NCI-H2081 (cell line): Measurements from ENCODE around the gene ZBTB45.

ENCODE experiments used
- DNase-seq, 2 experiments: peaks; one replicate each; lab custom pipeline; 2025; lab: John Stamatoyannopoulos, UW

The ZBTB45 gene

DNA sequence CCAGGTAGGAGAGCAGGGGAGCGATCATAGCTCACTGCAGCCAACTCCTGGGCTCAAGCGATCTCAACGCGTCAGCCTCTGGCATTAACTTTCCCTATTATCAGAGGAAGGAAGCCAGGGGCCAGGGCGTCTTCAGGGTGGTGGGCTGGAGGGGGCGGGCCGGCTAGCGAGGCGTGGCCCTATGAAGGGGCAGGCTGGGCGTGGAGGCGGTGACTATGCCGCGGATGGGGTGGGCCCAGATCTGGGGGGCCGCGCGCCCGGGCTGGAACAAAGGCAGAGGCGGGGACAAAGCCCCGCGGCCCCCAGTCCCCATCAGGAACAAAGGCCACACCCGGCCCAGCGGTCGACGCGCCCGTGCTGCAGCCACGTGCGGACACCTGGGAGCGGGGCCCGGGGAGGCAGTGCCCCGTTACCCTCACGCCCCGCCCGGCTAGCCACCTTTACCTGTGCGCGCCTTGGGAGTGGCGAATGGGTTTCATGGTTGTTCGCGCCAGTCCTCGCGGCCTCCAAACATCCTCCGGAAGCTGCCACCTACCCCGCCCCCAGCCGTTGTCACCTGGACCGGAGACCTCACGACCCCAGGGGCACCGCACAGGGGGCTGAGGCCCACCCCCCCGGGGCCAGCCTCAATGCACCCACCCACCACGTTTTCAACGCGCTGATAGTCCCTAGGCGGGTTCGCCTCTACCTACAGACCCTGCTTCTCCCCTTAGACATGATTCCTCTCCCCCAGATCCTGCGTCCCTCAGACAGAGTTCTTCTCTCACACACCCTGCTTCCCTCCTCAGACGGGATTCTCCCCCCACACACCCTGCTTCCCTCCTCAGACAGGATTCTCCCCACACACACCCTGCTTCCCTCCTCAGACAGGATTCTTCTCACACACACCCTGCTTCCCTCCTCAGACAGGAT lies 18.9 kb upstream of the ZBTB45 start:
- no peak for DNase-seq

DNA sequence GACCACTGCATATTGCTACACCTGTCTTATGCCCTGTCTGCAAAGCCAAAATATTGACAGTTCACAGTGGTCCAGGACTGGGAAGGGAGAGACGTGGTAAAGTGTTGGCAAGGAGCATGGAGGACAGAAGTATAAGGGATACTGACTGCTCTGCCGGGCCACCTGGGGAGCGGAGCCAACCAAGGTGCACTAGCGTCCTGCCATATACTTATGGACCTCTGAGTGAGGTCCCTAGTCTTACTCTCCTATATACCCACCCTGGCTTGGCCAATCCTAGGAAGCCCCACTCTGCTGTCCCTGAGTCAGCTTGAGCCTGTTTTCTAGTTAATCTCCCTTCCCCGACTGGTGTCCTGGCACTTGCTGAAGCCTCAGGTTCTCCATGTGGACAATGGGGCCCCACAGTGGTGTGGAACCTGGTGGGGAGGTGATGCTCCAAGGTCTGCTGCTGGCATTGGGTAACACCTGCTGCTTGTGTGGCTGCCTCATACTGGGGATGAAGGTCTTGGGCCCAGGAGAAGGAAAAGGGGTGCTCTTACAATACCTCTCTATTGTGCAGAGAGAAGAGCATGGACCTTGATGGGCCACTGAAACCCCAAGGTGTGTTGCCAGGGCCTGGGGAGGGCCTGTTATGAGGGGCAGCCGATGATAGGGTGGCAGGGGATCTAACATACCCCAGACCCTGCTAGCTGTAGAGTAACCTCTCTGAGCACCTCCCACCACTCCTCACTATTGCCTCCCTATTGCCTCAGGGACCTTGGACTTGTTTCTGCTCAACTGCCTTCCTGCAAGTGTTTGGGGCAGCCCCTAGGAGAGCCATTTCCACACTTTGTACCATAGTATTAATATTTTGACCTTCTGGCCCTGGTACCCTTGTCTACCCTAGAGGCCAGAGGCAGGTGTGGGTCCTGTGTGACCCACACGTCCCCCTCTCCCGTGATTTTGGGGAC lies 17.5 kb upstream of the ZBTB45 start:
- no peak for DNase-seq

DNA sequence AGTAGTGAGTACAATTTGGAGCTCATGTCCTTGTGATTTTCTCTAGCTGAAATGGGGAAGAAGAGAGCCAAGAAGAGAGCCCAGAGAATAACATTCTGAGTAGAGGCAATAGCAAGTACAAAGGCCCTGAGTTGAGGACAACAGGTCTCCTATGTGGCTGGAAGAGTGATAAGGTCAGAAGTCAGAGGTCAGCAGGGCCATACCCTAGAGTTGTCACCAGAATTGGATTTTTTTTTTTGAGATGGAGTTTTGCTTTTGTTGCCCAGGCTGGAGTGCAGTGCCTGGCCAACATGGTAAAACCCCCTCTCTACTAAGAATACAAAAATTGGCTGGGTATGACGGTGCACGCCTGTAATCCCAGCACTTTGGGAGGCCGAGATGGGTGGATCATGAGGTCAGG lies 16.2 kb upstream of the ZBTB45 start:
- DNase-seq: no peak

DNA sequence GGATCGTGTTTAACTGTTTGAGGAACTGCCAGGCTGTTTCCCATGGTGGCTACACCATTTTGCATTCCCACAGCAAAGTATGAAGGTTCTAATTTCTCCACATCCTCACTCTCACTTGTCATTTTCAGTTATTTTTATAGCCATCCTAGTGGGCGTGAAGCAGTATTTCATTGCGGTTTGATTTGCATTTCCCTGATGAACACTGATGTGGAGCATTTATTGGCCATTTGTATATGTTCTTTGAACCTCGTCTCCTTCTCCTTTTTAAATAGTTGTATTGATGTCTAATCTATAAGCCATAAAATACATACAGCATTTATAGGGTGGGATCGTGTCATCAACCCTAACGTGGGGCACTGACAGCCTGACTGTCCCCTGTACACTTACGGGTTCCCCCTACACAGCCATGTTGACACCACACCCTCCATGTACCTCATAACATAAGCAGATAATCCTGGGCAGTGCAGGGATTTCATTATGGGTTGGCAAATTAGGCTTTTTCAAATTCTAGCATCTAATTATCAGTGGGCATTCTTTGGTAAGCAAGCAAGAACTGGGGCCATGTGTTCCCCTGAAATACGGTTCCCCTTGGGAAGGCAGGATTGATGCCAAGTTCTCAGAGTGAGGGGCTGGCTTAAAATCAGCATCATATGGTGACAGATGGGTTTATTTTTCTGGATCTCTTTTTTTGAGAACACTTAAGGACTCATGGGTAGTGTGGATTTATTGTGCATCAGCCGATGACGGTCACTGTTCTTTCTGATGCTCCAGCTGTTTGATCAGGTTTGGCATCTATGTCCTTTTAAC lies 11.6 kb upstream of the ZBTB45 start:
- DNase-seq: no peak

DNA sequence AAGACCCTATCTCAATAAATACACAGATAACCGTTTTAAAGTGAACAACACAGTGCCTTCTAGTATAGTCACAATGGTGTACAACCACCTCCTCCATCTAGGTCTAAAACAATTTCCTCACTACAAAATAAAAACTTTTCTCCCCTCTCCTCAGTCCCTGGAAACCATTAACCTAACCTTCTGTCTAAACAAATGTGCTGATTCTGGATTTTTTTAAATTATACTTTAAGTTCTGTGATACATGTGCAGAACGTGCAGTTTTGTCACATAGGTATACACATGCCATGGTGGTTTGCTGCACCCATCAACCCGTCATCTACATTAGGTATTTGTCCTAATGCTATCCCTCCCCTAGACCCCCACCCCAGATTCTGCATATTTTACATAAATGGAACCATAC lies 9.8 kb upstream of the ZBTB45 start:
- DNase-seq: no peak

DNA sequence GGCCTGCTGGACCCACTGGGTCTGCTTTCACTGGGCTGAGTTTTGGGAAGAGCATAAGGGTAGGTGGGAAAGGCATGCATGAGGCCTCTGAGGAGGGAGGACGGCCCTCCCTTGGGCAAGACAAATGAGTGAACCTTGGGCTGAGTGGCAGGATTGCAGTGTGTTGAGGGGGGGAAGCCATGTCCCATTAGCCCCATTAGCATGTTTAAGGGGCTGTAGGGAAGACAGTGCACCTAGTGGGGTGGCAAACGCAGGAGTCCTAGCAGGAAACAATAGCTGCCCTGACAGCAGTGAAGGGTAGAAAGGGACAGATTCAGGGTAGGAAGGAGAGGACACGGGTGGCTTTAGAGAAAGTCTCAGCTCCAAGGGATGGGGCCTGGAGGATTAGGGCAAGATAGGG lies 3.1 kb upstream of the ZBTB45 start:
- DNase-seq: no peak

DNA sequence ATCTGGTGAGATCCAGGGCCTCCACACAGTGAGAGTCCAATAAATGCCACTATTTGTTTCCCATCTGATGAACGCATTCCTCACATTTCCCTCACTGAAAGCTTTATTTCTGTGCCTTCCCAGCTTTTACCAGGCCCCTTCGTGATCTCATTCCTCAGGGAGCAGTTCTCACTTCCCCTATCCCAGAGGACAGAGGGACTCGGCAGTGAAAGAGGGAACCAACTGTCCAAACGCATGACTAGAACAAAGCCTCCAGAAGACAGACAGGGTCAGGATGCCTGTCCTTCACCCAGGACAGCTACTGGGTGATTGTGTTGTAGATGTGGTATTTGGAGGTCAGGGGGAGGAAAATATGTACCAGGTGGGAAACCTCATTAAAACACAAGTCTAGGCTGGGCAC lies 2.0 kb upstream of the ZBTB45 start:
- no peak for DNase-seq

DNA sequence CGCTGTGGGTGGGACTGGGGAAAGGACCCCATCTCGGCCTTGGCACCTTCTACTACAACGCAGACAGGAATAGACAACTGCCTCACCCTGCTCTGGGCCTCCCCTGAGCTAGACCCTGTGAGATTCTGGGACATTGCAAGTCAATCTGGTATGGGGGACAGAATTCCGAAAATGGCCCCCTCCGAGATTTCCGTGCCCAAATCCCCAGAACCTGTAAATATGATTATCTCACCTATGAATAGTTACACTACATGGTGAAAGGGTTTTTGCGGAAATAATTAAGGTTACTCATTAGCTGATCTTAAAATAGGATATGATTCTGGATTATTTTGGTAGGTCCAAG lies 618 bp upstream of the ZBTB45 start:
- DNase-seq: no peak

DNA sequence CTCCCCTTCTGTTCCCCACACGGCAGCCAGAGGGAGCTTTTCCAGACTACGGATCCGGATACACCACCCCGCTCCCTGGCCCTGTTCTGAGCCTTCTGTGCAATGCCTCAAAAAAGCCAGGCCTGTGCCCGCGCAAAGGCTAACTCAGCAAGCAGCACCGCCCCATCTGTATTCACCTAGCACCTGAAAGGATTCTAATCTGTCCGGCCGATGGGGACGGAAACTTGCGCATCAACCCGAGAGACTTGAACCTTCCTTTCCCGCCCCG lies 589 bp downstream of the ZBTB45 start:
- peak; percentile 47 to 60 for DNase-seq

DNA sequence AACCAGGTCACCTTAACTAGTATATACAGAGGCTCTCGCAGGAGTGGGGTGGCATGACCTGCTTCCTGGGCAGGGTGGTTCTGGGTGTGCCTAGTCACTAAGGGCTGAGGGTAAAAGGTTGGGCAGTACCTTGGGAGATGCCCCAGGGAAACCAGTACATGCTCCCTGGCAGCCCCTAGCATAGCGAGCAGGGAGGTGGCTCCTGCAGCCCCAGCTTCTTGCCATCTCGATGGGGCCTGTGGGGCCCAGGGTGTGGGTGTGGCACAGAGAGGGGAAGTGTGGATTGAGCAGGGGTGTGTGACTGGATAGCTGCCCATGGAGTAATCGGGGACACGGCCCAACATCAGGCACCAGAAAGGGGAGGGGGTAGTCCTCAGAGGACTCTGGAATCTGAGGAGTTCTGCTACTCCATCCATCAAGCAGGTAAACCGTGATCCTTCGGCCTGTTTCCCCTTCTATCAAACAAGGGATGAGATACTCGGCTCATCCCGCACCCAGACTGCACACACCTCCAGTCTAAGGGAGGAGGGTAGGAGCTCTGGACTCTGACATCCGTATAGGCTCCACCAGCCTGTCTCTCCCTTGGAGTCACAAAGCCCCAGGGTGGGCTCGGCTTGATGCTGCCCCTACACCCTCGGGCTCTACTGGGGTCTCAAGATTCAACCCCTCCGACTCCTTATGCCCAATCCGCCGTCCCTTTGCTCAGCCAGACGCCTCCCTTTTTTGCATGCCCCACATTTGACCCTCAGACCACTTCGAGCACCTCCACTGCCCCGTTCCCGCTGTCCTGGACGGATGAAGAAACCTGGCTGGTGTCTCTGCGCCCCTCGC lies 1.1 kb downstream of the ZBTB45 start:
- no peak for DNase-seq

DNA sequence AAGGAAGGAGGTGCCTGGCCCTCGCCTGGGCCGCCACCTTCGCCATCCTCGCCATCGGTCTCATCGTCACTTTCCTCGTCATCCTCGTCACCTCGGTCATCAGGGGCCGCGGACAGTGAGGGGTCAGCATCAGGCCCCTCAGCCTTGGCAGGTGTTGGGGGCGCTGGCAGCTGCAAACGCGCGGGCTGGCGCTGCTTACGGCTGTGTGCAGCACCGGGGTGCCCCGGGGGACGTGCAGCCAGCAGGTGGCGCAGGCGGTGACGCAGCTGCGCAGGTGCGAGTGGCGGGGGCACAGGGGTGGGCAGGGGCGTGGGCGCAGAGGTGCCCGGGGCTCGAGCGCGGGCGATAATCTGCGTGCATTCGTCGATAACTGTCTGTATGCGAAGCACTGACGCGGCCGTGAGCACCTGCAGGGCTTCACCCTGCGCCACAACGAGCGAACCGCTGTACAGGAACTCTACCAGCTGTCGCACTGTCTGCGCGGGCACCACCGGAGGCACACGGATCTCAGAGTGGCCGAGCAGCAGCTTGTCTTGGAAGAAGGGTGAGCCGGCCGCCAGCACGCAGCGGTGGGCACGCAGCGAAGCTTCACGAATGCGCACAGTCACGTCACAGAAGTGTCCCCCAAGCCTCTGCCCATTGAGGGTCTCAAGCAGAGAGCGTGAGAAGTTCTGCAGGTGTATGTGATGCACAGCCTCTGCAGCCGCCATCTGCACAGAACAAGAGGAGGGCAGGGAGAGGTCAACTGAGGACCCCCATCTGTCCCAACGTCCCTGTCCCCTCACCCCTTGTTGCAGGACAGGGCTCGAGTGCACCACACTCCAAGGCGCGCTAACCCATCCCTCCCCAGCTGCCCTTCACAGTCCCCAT lies 2.4 kb downstream of the ZBTB45 start:
- DNase-seq: no peak

DNA sequence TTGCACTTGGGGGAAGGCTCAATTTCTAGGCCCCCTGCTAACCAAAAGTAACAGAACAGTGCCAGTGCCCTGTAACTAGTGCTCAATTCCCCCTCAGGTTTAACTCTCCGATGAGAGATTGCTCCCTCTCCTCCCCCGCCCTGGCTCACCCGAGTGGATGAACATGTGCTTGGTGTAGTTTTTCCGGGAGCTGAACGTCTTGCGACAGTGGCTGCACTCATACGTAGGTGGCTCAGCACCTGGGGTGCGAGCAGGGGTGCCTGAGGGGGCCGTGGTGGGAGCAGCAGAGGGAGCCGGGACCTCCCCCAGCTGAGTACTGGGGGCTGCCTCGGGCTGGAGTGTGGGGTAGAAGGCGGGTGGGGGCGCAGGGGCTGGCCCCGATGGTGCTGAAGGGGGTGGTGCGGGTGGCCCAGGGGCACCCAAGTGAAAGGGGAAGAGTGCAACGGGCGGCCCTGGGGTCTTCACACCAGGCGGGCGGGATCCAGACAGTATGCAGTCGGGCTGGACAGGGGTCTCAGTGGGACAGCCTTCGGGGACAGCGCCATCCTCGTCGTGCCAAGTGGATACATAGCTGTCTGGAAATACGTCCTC lies 3.3 kb downstream of the ZBTB45 start:
- no peak for DNase-seq

DNA sequence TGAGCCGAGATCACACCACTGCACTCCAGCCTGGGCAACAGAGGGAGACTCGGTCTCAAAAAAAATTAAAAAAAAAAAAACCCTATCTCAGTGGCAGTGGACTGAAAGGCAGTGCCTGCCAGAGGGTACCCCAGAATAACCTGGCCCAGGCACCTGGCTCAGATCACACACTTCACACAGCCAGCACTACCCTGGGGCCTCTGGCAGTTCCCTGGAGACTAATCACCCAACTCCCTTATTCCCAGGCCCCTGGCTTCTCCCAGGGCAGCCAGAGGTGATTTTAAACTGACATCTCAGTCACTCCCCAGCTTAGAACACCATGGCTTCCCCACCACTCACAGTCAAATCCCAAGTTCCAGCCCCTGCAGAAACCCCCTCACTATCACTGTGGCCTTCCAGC lies 4.4 kb downstream of the ZBTB45 start:
- DNase-seq: no peak

DNA sequence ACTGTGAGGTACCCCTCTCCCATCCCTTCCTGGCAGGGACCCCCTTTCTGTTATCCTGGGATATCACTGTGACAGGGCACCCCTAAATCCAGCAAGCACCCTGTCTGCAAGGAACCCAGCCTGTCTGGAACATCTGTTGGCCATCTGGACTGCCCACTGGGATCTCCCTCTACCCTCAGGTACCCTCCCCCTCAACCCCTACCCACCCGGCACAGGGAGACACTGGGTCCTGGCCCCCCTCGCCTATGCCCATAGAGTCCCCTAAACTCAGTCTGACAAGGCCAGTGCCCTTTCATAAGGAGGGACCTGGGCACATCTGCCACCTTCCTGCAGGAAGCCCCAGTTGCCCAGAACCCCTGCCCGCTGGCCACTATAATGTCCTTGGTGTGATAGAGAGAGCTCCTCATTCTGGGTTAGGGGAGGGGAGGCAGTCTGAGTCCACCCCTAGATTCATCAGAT lies 5.0 kb downstream of the ZBTB45 start:
- no peak for DNase-seq

DNA sequence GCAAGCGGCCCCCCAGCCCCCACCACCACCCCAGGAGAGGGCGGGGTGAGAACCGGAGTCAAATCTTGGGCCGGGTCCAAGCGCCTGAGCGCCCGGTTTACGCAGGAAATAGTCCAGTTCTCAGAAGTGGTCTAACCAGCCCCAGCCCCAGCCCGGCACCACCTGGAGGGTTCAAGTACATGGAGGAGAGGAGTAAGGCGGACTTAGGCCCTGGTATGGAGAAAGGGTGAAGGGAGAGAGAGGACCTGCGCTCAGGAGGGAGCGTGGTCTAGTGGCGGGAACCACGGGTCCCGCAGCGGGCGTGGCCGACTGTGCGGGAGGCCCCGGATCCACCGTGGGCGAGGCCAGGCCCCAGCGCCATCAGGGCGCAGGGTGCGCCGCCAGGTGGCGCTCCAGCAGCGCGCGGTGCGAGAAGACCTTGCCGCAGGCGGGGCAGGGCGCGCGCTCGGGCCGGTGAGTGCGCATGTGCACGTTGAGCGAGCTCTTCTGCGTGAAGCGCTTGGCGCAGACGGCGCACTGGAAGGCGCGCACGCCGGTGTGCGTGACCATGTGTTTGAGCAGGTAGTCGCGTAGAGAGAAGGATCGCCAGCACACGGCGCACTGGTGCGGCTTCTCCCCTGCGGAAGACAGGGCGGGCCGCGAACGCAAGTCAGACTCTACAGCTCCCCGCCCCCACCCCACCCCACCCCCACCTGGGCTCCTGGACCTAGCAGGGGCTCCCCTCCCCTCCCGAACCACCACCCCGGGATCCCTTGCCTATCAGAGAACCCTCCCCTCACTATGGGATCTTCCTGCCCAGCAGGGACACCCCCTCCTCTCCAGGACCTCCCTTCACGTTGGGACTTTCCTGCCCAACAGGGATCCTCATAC lies 5.7 kb downstream of the ZBTB45 start:
- DNase-seq: peak; percentile 94

DNA sequence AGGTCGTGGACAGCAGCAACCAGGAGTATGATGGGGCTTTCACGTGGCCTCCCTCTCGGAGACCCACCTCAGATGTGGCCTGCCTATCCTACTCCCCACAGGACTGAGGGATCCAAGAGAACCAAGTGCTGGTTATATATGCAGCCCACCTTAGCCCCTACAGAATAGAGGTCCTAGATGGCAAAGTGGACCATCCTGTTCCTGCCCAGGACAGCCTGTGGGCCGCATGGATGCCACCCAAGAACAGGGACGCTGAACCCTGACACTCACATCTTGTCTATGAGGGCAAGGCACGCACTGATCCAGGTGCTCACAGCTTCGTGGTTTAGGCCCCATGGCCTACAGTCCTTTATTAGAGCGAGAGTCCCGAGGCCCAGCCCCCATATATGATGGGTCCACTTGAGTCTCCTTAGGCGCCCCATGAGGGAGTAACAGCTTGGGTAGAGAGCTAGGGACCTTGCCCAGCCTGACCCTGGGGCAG lies 6.4 kb downstream of the ZBTB45 start:
- DNase-seq: no peak

DNA sequence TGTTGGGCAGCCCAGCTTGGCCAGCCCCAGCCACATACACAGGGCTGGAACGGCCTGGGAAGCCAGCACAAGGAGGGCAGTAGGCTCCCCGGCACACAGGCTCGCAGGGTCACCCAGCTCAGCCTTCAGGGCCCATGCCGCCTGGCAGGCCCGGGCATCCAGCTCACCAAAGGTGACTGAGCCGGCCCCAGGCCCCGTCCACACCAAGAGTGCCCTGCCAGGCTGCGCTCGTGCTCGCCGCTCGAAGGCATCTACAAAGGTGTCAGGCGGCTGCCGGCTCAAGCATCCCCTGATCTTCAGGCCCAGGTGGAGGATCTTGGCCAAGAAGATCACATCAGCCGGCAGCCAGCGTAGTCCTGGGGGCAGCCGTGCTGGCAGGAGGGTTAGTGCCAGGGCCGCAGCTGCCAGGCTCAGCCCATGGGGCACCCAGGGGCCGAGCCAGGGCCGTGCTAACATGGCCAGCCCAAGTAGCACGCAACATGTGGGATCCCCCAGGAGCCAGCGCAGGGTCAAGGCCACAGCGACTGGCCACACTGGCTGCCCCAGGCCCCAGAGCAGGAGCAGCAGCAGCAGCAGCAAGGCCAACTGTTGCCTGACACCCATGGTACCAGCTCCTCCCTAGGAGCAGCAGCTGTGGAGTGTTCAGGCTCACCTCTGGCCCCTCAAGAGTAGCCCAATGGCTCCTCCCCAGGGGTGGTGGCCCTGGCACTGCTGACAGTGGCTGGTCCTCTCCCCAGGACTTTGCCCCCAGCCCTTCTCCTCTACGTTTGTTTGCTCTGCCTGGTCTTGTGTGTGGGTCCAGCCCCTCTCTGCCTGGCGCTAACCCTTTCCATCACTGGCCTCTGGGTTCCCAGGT lies 8.0 kb downstream of the ZBTB45 start, which contains the start of gene SLC27A5:
SLC27A5 (minus strand) TSS at position 640 of the 856 bp plus-strand sequence; CDS start at position 603, 37 bp downstream.
- no peak for DNase-seq
